ENCODE results near the gene RBM24. TPM values are rescaled to one million over a fixed set of nuclear protein-coding genes. Genes with fewer than 3 reads are reported as not detected.

Gene RBM24
- total RNA-seq, 1 donor: 32.4 TPM

GRCh38 chr6:17283074-17283473 is 1.9 kb downstream of the RBM24 start:
- no peak for DNase-seq (ENCODE audit: low read depth)
- H3K4me3 ChIP-seq (ENCODE audit: low read depth, low read length): peak overlapping the region; percentile 75
- no peak for TF ChIP-seq CTCF (IDR thresholded peaks at IDR 0.05; ENCODE audit: insufficient read depth, low read depth, low read length)

- no peak overlapping the region for H3K4me3 ChIP-seq (ENCODE audit: low read depth, low read length)
- DNase-seq (ENCODE audit: low read depth): peak; percentile 66
- no peak for TF ChIP-seq CTCF (IDR thresholded peaks at IDR 0.05; ENCODE audit: insufficient read depth, low read depth, low read length)
Observed at GRCh38 chr6:17289630-17290061, 8.5 kb downstream of the RBM24 start.

- H3K4me3 ChIP-seq (ENCODE audit: low read depth, low read length): no peak overlapping the region
- no peak for TF ChIP-seq CTCF (IDR thresholded peaks at IDR 0.05; ENCODE audit: insufficient read depth, low read depth, low read length)
- no peak for DNase-seq (ENCODE audit: low read depth)
Observed at GRCh38 chr6:17291778-17292177, 10.6 kb downstream of the RBM24 start.

GRCh38 chr6:17292600-17293133 is 11.5 kb downstream of the RBM24 start:
- no peak overlapping the region for H3K4me3 ChIP-seq (ENCODE audit: low read depth, low read length)
- DNase-seq (ENCODE audit: low read depth): no peak
- no peak for TF ChIP-seq CTCF (IDR thresholded peaks at IDR 0.05; ENCODE audit: insufficient read depth, low read depth, low read length)

- TF ChIP-seq CTCF (IDR thresholded peaks at IDR 0.05; ENCODE audit: insufficient read depth, low read depth, low read length): no peak
Observed at GRCh38 chr6:17293395-17293794, 12.2 kb downstream of the RBM24 start.

GRCh38 chr6:17297271-17298080 is 16.3 kb downstream of the RBM24 start:
- no peak for TF ChIP-seq CTCF (IDR thresholded peaks at IDR 0.05; ENCODE audit: insufficient read depth, low read depth, low read length)
- DNase-seq (ENCODE audit: low read depth): peak; percentile 52

More at GRCh38 chr6:17293395-17293794, 12.2 kb downstream of the RBM24 start:
- H3K4me3 ChIP-seq (ENCODE audit: low read depth, low read length): no peak overlapping the region
- no peak for DNase-seq (ENCODE audit: low read depth)

More at GRCh38 chr6:17297271-17298080, 16.3 kb downstream of the RBM24 start:
- no peak overlapping the region for H3K4me3 ChIP-seq (ENCODE audit: low read depth, low read length)
